ENCODE measurements around the gene STARD10.

STARD10 gene

DNA sequence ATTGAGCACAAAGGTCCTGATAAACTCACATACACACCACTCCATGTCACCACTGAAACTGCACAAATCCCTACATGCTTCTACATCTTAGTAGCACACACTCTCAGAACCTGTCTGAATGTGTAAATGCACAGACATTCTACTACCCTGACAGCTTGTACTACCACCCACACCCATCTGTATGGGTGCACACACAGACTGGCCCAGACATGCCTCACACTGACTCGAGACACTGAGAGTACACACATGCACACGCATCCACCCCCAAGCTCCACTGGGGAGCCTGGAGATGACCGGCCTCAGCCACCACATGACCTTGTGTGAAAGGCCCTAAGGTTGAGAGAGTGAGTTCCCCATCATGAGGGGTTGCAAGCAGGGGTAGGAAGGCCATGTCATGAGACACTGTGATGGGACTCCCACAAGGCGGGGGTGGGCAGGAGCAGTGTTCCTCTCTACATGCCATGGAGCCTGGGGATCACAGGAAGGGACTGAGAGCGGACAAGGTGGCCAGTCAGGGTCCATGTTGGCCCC is 69.8 kb downstream of the STARD10 start:
- no peak for FAIRE-seq

DNA sequence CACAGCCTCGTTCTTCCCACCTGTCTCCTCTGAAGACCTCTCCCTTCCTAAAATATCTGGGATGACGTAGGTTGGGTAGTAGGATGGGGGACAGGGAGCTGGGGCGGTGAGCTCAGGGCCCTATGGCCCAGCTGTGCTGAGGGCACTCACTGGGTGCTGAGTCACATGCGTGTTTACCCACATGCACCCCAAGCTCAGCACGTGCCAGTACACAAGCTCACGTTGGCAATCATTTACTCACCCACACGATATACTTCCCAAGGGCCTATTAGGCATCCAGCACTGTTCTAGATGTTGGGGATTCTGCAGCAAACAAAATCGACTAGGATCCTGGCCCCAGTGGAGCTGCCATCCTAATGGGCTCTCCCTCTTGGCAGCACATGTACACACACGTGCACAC is 70.3 kb downstream of the STARD10 start:
- FAIRE-seq: no peak

DNA sequence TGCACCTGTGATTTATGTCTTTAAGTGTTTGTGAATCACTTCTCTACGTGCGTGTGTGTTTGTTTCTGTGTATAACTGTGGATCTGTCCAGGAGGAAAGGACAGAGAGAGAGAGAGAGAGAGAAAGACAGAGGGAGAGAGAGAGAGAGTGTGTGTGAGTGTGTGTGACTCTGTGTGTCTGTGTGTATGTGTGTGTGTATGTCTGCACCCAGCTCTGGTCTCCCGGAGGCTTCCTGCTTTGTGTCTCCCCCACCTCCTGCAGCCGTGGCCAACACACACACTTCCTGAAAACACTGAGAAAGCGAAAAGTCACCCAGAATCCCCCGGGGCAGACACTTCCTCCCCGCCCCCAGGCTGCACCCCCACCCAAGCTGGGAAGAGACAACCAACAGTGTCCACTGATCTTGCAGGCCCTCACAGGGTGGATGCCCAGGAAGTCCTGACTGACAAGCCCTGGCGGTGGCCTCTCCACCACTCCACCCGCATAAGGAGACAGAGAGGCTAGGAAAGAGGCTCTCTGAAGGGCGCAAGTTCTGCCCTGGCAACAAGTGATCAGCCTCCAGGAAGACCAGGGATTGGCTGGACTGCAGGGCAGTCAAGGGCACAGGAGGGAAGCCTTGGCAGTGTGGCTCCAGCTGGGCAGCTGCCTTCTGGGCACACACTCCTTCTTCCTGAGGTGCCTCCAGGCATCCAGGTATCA is 71.6 kb downstream of the STARD10 start:
- FAIRE-seq: no peak

DNA sequence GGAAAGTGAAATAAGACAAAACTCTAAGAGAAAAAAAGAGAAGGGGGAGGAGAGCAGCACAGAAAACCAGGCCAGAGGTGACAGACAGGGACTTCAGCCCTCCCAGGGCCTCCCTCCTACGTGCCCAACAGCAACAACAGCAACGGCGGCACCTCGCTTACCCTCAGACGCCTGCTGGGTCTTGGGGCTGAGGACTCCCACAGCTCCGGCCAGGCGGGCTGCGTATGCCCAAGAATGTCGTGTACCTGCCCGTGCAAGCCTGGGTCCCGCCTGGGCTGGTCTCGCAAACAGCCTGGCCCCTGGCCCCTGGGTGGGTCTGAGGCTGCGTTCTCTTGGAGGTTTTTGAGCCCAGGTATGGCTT is 72.2 kb downstream of the STARD10 start:
- FAIRE-seq: no peak

DNA sequence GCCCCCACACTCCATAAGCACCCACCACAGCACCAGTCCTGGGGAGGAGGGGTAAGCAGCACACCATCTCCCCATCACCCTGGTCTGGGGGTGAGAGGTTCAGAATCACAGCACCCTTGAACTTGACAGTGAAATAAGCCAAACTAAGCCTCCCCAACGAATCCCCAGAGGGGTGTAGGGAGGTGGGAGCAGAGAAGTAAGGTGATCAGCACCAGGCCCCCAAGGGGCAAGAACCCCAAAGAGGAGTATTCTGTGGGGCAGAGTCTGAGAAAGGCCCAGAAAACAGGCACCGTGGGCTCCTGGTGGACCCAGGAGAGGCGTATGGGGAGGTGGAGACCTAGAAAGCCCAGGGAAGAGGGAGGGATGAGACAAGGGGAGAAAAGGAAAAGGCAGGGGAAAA is 72.6 kb downstream of the STARD10 start:
- no peak for FAIRE-seq

DNA sequence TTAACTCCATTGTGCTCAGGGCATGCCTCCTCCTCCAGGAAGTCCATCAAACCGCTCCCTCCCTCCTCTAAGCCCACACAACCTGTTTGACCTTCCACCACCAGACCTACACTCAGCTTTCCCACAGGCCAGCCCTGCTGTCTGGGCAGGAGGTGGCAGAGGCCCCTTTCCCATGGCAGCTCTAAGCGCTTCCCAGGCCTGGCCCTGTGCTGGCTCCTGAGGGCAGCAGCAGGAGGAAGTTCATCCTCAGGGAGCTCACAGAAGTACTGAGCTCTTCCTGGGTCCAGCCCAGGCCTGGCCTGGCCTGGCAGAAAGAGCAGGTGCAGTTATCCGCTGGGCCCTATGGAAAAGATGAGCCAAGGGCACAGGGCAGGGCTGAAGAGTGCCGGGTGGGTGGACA is 73.1 kb downstream of the STARD10 start:
- FAIRE-seq: no peak

DNA sequence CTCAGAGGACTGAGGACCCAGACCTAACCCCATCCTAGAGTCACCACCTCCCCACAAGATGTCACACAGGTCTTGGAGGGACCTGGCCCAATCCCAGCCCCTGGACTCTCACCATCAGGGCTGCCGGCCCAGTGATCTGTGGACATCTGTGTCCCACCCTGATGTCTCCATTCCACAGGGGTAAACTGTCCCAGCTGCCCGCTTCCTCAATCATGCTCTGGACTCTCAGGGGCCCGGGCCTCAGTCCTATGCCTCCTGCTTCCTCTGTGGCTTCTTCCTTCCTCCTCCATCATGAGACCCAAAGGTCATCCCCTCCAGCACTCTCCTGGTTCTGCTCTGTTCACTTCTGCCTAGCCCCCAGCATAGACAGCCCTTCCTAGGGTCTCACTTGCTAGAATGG is 73.8 kb downstream of the STARD10 start:
- FAIRE-seq: no peak

DNA sequence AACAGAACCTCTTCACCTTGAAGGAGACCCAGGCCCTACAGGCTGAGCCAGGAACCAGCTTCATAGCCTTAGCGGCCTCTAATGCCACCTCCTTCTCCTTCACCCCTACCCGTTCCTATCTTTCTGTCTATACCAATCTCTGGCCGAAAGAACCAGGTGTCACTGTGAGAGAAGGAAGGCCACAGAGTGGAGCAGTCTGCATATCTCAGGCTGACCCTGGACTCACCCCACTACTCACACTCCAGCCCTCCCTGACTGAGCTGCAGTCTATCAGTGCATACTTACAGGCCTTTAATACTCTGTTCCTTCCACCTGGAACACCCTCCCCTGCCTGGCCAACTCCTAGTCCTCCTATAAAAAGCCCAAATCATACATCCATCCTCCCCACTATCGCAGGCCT is 74.3 kb downstream of the STARD10 start:
- no peak for FAIRE-seq

DNA sequence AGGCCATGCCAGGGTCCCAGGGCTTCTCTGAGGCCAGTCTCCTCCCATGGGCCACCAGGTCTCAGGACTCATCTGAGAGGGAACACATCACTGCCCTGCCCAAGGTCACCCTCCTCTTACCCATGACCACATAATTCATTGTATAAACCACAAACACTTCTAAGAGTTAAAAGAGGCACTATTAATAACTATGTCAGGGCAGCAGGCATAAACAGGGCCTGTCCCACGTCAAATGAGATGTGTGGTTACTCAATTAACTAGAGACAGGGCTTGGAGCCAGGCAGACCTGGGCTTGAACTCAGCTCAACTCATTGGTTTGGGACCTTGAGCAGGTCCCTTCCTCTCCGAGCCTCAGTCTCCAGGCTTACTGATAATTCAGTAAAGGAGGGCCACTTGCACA is 74.7 kb downstream of the STARD10 start:
- FAIRE-seq: no peak

DNA sequence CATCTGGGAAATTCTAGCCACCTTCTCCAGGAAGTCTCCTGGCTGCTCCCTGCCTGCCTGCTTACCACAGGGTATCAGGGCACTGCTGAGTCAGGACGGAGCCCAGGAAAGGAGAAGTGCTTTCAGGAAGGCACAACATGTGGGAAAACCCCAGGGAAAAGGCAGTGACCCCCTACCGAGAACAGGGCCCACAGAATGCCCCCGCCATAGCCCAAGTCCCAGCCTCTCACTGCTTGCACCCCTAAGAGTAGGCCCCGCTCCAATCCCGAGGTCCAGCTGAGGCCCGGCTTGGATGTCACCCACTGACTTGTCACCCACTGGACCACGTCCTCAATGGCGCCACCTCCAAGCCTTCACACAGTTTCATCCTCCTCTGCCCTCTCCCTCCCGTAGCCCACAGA is 75.7 kb downstream of the STARD10 start:
- no peak for FAIRE-seq

DNA sequence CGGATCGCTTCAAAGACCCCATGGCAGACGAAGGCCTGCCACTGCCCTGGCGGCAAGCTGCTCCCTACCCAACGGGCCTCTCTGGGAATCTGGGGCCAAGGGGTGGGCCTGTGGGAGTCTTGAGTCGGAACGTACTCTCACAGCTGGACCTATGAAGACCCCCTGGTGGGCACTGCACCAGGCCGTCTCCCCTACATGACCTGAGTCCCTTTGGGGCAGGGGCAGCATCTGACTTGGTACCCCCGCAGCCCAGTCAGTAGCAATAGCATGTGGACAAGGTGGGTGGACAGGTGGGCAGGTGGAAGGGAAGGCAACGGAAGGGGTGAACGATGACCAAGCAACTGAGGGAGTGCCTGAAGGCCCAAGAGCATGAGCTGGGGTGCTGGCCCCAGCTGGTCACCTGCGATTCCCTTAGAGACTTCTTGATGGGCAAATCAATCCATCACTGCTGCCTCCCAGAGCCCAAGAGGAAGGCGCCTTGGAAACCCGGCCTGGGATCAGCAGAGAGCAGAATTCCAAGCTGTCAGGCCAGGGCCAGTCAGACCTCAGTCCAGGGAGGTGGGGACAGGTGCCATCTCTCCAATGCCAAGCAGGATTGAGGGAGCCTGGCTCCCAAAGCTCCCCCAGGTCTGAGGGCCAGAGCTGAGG is 76.9 kb downstream of the STARD10 start:
- FAIRE-seq: no peak

DNA sequence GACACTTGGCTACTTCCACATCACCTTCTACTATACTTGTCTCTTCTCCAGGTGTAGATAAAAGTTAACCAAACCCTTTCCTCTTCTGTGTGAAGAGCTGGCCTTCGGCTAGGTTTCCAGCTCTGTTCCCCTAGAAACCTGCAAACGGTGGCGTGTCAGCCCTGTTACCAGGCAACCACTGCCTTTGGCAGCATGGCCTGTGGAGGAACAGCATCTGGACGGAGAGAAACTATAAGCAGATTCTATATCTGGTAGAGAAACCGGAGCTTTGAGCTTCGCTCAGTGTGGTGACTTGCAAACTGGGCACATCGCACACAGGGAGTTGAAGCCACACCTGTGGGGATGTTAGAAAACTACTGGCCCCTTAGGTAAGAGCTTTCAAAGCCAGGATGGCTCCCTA is 77.6 kb downstream of the STARD10 start:
- no peak for FAIRE-seq

DNA sequence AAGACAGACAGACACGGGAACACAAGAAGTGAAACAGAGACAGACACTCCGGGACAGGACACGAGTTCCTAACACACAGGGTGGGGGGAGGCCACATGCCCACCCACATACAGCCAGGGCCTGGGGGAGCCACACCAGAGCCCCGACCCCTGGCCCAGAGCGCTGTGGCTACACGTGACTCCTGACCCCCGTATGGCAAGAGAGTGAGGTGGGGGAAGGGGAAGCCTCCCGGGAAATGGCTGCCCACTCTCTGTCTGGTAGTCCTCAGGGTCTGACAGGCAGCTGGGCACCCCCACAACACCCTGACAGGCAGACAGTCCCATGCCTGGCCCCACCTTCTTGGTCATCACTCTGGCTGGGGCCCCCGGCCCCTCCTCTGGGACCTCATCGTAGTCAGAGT is 81.0 kb downstream of the STARD10 start:
- FAIRE-seq: no peak

DNA sequence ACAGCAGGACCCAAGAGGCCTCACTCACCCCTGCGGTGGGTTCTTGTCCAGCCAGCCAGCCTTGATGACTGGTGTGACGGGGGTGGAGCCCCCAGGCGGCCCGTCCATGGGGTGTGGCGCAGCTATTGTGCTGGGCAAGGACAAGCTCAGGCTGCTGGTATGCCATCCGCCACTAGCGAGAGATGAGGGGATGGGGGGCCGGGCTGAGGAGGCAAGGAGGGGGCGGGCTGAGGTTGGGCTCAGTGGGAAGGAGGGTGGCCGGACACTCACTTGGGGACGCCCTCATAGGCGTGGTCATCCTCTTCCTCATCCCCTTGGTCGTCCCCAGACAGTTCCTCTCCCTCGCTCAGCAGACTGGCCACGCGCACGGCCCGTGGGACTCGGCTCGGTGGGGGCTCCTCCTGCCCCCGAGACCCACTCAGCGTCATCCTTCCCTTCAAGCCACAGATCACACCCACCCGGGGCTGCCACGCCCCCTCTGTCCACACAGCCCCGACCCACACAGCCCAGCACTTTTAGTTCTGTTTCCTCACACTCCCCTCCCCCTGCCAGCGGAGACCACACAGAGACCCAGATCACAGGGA is 81.6 kb downstream of the STARD10 start:
- FAIRE-seq: no peak

DNA sequence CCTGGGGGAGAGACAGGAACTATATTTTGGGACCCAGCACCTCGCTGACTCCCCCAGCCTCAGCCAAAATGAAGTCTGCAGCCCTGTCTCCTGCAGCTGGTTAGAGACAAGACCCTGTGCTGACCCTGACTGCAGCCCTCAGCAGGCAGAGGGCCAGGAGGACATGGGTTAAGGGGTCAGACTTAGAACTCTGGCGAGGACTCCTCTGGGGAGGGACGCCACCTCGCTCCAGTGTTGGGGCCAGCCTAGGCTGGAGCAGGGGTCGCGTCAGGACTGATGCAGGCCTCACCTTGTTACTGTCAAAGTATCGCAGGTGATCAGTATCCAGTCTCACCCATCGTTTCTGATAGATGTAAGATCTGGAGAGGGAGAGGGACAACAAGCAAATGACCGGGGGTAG is 82.7 kb downstream of the STARD10 start:
- no peak for FAIRE-seq

DNA sequence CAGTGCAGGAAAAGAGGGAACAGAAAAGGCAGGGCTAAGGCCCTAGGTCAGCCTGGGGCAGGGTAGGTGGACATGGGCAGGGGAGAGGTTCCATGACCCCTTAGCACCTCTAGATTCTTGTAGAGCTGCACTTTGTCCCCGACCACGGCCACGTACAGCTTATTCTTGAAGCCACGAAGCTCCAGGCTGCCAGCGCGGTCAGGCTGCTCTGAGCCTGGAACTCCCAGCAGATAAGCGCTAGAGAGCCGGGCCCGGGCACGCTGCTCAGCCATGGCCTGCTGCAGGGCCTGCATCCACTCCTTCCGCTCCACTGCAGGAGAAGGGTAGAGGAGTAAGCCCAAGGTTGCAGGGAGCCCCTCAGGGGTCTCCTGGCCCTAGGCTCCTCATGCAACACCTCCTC is 83.6 kb downstream of the STARD10 start:
- FAIRE-seq: no peak

DNA sequence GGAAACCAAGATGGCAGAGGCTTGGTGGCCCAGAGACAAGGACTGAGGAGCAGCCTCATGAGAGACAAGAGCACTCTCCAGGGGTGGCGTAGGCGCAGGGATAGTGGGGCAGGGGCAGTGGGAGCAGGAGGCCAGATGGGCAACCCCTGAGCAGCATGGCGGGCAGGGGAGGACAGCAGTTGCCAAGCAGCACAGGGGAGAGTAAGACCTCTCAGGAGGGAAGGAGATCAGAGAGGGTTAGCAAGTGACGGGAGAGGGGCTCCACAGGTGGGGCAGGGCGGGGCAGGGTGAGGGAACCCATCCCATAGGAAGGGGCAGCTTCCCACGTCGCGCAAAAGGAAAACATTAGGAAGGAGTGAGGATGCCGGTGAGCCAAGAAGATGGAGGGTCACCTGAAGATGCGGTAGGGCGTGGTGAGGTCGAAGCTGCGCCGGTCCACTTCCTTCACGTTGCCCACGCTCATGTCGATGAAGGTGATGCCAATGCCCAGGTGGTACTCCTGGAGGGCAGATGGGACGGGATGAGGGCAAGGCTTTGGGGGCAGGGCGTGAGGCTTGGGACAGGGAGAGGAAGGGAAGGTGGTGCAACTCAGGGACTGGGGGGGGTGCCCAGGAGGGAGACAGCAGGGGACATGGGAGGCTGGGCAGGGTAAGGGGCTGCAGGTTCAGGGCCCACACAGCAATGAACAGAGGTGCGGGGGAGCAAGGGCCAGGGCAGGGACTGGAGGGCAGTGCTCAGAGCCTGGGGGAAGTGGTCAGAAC is 84.2 kb downstream of the STARD10 start:
- no peak for FAIRE-seq

DNA sequence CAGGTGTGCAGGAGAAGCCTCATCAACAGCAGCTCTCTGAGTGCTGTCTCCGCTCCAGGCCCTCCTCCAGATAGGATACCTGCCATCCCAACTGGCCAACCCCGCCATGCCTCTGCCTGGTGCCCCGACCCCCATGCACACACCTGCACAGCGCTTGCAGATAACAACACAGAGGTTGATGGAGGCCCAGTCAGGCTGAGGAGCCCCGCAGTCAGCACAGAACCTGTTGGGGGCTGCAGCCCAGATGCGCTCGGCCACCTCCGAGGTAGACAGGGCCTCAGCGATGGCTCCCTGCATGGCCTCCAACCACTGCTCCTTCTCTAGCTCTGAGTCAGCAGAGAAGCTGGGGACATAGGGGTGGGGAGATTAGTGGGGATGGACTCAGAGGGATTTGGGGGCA is 86.8 kb downstream of the STARD10 start:
- no peak for FAIRE-seq

DNA sequence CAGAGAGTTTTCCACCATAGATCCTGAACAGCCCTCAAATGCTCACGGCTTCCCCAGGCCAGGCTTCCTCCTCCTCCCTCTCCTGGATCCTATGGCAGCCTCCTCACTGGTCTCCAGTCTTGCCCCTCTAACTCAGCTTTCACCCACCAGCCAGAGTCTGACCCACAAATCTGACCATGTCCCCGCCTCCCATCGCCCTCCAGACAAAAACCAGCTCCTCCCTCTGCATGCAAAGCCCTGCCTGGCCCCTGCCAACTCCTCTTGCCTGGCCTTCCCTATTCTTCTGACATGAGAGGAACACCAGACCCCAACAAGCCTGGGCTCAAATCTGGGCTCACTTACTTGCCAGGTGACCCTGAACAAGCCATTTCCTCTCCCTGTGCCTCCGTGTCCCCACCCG is 87.3 kb downstream of the STARD10 start:
- FAIRE-seq: no peak

DNA sequence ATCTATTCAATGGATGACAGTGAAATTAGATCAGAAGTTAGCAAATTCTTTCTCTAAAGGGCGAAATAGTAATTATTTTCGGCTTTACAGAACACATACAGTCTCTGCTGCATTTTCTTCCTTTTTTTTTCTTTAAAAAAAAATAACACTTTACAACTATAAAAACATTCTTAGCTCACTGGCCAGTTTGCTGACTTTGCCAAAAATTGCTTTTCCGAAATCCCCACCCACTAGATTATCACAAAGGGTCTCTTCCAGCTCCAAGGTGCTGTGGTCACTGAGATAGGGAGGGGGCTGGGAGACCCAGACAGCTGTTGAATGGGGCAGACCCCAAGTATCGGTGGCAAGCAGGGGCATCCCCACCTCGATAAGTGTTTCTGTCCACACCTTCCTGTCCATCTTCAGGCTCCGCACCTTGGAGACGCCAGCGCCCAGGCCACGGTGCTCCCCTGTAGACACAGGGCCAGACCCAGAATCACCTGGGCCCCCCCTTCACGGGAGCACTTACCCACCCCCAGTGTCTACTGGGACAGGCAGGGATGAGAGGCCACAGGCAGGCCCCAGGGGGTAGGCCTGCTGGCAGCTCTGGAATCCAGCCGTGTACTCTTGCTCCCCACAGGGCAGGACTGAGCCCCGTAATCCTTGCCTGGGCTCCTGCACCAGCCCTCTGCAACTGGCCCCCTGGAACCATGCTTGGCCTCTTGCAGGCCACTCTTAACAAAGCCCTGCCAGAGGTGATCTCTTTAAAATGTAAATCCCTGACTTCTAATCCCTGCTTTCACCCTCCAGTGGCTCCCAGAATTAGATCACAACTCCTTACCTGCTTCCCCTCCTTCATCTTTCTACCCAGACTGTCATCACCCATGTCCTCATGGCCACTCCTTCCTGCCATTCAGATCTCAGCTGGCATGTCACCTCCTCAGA is 88.1 kb downstream of the STARD10 start:
- FAIRE-seq: peak; percentile 31

DNA sequence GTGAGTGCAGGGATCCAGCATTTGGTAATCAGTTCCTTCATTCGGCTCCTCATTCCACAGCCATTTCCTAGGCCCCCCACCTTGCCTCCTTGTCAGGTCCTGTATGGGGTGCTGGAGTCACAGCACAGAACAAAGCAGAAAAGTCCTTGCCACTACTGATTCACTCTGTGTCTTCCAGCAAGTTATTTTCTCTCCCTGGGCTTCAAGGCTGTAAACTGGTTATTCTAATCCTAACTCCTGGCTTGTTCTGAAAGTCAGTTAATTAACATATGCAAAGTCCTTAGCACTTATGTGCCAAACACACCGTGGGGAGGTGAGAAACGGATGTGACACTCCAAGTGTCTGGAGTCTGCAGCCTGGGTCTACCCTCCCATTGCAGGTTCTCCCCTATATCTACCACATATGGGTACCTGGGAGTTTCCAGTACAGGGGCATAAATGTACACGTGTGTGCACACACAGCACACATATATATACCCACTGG is 89.0 kb downstream of the STARD10 start:
- FAIRE-seq: no peak

Measured in endometrium (tissue), 2 donors.